Hepatocyte (in vitro differentiated cells): ENCODE results near the gene PACSIN2.

ENCODE experiments used
- EZH2 ChIP-seq: fragments of 200-600 bp; sonication (generic); IDR thresholded peaks from 2 replicates; pipeline ENCODE4 v1.6.1; 2016; ENCODE audit warnings: antibody characterized with exemption, mild to moderate bottlenecking, borderline replicate concordance
- EZH2phosphoT487 ChIP-seq: fragments of 200-600 bp; sonication (generic); IDR thresholded peaks from one replicate; pipeline ENCODE4 v1.6.1; 2018; ENCODE audit warnings: antibody characterized with exemption, mild to moderate bottlenecking, low read depth, moderate library complexity; ENCODE audit not compliant: unreplicated experiment, severe bottlenecking
- TF ChIP-seq, protein P1 (sequence below): fragments of 200-600 bp; sonication (generic); IDR thresholded peaks from 2 replicates; pipeline ENCODE4 v1.5.1; 2016; ENCODE audit warnings: antibody characterized with exemption, mild to moderate bottlenecking; ENCODE audit not compliant: poor library complexity

DNA sequence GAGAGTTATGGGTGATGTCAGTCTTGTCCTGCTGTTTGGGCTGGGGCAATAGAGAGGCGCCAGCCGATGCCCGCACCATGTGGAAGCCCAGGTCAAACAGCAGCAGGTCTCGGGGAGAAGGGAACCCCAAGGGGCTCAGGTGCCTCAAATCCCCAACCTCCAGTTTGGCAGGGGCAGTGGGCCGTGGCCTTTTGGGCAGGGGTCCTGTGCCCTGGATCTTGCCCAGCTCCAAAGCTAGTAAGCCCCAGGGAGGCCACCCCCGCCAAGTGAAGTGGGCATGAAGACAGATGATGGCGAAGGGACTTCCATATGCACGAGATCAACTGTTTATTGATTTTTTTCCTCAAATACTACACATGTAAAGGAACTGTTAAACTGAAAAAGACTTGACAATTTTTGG lies 145.5 kb downstream of the PACSIN2 start:
- TF ChIP-seq, protein P1, sequence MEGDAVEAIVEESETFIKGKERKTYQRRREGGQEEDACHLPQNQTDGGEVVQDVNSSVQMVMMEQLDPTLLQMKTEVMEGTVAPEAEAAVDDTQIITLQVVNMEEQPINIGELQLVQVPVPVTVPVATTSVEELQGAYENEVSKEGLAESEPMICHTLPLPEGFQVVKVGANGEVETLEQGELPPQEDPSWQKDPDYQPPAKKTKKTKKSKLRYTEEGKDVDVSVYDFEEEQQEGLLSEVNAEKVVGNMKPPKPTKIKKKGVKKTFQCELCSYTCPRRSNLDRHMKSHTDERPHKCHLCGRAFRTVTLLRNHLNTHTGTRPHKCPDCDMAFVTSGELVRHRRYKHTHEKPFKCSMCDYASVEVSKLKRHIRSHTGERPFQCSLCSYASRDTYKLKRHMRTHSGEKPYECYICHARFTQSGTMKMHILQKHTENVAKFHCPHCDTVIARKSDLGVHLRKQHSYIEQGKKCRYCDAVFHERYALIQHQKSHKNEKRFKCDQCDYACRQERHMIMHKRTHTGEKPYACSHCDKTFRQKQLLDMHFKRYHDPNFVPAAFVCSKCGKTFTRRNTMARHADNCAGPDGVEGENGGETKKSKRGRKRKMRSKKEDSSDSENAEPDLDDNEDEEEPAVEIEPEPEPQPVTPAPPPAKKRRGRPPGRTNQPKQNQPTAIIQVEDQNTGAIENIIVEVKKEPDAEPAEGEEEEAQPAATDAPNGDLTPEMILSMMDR, result no peak
- TF ChIP-seq EZH2, result no peak
- TF ChIP-seq EZH2phosphoT487, result no peak
